HK-2 (cell line): Measurements from ENCODE around the gene SYT1.
"Not testable (repeated sequence)": the region's sequence is repeated elsewhere in the genome, so short reads cannot be mapped to it uniquely, and the experiment has no call there.

Experiments used
- DNase-seq: peaks from one replicate; pipeline ENCODE4 v3.0.0-alpha.2; 2018; ENCODE audit not compliant: unreplicated experiment

The SYT1 gene

GRCh38 chr12:78864403-78864869, at the start of gene SYT1:
SYT1 (plus strand) TSS chr12:78864774.
- DNase-seq: peak; percentile 95

- DNase-seq: no peak
Measured at GRCh38 chr12:78818487-78818886, 46.1 kb upstream of the SYT1 start.

GRCh38 chr12:78820946-78821345, 43.6 kb upstream of the SYT1 start:
- DNase-seq: no peak

- DNase-seq: no peak
Measured at GRCh38 chr12:78824918-78825317, 39.7 kb upstream of the SYT1 start.

GRCh38 chr12:78829690-78830089, 34.9 kb upstream of the SYT1 start:
- DNase-seq: no peak

- DNase-seq: no peak
Measured at GRCh38 chr12:78835493-78835892, 29.1 kb upstream of the SYT1 start.

GRCh38 chr12:78840518-78841019, 24.0 kb upstream of the SYT1 start:
- DNase-seq: not testable (repeated sequence)

- DNase-seq: no peak
Measured at GRCh38 chr12:78853231-78853630, 11.3 kb upstream of the SYT1 start.

- peak; percentile 78 for DNase-seq
Measured at GRCh38 chr12:78863482-78864402, 832 bp upstream of the SYT1 start.

- no peak for DNase-seq
Measured at GRCh38 chr12:78864870-78865463, 393 bp downstream of the SYT1 start.

GRCh38 chr12:78865516-78865915, 942 bp downstream of the SYT1 start:
- DNase-seq: no peak

GRCh38 chr12:78866518-78866917, 1.9 kb downstream of the SYT1 start:
- no peak for DNase-seq

GRCh38 chr12:78870539-78870938, 6.0 kb downstream of the SYT1 start:
- DNase-seq: no peak

GRCh38 chr12:78871566-78871965, 7.0 kb downstream of the SYT1 start:
- no peak for DNase-seq

- DNase-seq: no peak
Measured at GRCh38 chr12:78878459-78878858, 13.9 kb downstream of the SYT1 start.

- no peak for DNase-seq
Measured at GRCh38 chr12:78878866-78879265, 14.3 kb downstream of the SYT1 start.

GRCh38 chr12:78880078-78880477, 15.5 kb downstream of the SYT1 start:
- DNase-seq: no peak

GRCh38 chr12:78881685-78882084, 17.1 kb downstream of the SYT1 start:
- no peak for DNase-seq

- no peak for DNase-seq
Measured at GRCh38 chr12:78885466-78885865, 20.9 kb downstream of the SYT1 start.

- DNase-seq: peak; percentile 11
Measured at GRCh38 chr12:78886719-78887407, 22.3 kb downstream of the SYT1 start.

GRCh38 chr12:78887444-78887843, 22.9 kb downstream of the SYT1 start:
- no peak for DNase-seq

- DNase-seq: no peak
Measured at GRCh38 chr12:78888568-78888967, 24.0 kb downstream of the SYT1 start.
